ENCODE measurements around the gene CA10. TPM values are rescaled to one million over a fixed set of nuclear protein-coding genes. Genes with fewer than 3 reads are reported as not detected.

CA10 gene
- total RNA-seq, 2 experiments from 2014 or later: not detected

DNA sequence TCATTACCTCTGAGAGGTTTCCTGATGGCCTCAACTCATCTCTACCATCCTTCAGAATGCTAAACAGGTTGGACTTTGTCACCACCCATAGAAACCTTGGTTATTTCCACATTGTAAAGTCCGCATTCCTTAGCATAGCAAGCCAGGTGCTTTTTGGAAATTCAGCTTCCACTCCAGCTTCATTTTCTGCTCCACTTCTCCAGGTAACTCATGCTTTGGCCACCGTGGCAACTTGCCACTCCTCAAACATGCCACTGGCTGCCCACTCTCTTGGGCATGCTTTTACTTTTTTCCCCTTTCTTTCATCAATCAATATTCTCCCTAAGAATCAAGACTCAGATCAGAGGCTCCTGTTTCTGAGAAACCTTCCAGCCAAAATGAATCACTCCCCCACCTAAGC lies 203.3 kb downstream of the CA10 start:
- H3K27ac Mint-ChIP-seq: no peak overlapping the region
- no peak overlapping the region for H3K4me3 Mint-ChIP-seq
- no peaks in the 10 kb centered on the region for H3K9me3 Mint-ChIP-seq (ENCODE audit: insufficient read depth)
- CTCF ChIA-PET: no interaction called here
- no peaks in the 10 kb centered on the region for H3K36me3 Mint-ChIP-seq (ENCODE audit: low read depth)
- ATAC-seq (no peak), DNase-seq (no peak)
- POLR2A ChIA-PET: no interaction called here
- H3K4me1 Mint-ChIP-seq (ENCODE audit: low read depth): no peaks in the 10 kb centered on the region
- H3K27me3 Mint-ChIP-seq (ENCODE audit: low read depth): no peaks in the 10 kb centered on the region

- H3K27me3 Mint-ChIP-seq (ENCODE audit: low read depth): no peaks in the 10 kb centered on the region
- H3K4me1 Mint-ChIP-seq (ENCODE audit: low read depth): no peaks in the 10 kb centered on the region
- ATAC-seq (no peak), DNase-seq (no peak)
- no peak overlapping the region for H3K4me3 Mint-ChIP-seq
- ChIA-PET POLR2A (no interaction called here), CTCF (no interaction called here)
- no peak overlapping the region for H3K27ac Mint-ChIP-seq
- no peaks in the 10 kb centered on the region for H3K9me3 Mint-ChIP-seq (ENCODE audit: insufficient read depth)
- no peaks in the 10 kb centered on the region for H3K36me3 Mint-ChIP-seq (ENCODE audit: low read depth)
Observed at GRCh38 chr17:51954232-51954765, 204.2 kb downstream of the CA10 start.

- Mint-ChIP-seq H3K4me1 (ENCODE audit: low read depth) (no peaks in the 10 kb centered on the region), H3K27ac (no peak overlapping the region), H3K36me3 (ENCODE audit: low read depth) (no peaks in the 10 kb centered on the region), H3K4me3 (no peak overlapping the region), H3K27me3 (ENCODE audit: low read depth) (no peaks in the 10 kb centered on the region), H3K9me3 (ENCODE audit: insufficient read depth) (no peaks in the 10 kb centered on the region)
- no peak for ATAC-seq
- DNase-seq: no peak
- POLR2A ChIA-PET: no interaction called here
- CTCF ChIA-PET: no interaction called here
Observed at GRCh38 chr17:51951741-51952140, 206.8 kb downstream of the CA10 start.

DNA sequence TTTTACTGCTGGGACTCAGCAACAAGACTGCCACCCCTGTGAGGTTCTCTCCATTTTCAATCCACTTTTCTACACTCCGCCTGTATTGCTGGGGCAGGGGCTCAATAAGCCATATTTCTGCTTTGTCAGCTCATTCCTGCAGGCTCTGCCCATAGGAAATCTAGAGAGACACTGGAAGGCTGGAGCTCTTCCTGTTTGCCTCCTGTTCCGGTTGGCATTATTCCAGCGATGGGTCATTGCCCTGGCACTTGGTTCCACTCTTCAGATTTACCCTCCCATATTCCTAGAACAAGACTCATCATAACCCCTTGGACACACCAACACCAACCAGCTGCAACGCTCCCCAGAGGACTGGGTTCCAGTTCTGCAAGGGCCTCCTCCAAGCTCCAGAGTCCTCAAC lies 210.4 kb downstream of the CA10 start:
- Mint-ChIP-seq H3K9me3 (ENCODE audit: insufficient read depth) (no peaks in the 10 kb centered on the region), H3K36me3 (ENCODE audit: low read depth) (no peaks in the 10 kb centered on the region), H3K4me3 (no peak overlapping the region), H3K27ac (no peak overlapping the region), H3K27me3 (ENCODE audit: low read depth) (no peaks in the 10 kb centered on the region), H3K4me1 (ENCODE audit: low read depth) (no peaks in the 10 kb centered on the region)
- DNase-seq: no peak
- ChIA-PET POLR2A (no interaction called here), CTCF (no interaction called here)
- ATAC-seq: no peak

GRCh38 chr17:51947160-51947735 lies 211.3 kb downstream of the CA10 start:
- ChIA-PET CTCF (no interaction called here), POLR2A (no interaction called here)
- Mint-ChIP-seq H3K9me3 (ENCODE audit: insufficient read depth) (no peaks in the 10 kb centered on the region), H3K27me3 (ENCODE audit: low read depth) (no peaks in the 10 kb centered on the region), H3K27ac (no peak overlapping the region), H3K4me1 (ENCODE audit: low read depth) (no peaks in the 10 kb centered on the region), H3K4me3 (no peak overlapping the region), H3K36me3 (ENCODE audit: low read depth) (no peaks in the 10 kb centered on the region)
- ATAC-seq: no peak
- no peak for DNase-seq

DNA sequence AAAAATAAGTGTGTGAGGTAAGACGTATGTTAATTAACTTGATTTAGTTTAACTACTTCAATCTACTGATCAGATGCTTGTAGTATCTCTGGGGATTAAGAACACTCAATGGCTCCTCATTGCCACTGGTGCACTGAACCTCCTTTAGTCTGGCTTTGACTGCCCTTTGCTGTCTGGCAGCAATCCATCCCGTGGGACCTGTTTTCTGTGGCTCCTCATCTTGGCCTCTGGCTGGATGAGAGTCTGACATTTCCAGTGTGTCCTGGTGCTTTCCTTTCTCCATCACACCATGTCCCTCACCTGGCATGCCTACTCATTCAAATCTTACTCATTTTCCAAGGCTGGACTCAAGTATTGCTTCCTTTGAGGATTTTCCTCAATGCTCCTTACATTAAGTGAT lies 212.2 kb downstream of the CA10 start:
- Mint-ChIP-seq H3K27me3 (ENCODE audit: low read depth) (no peaks in the 10 kb centered on the region), H3K4me1 (ENCODE audit: low read depth) (no peaks in the 10 kb centered on the region), H3K9me3 (ENCODE audit: insufficient read depth) (no peaks in the 10 kb centered on the region), H3K36me3 (ENCODE audit: low read depth) (no peaks in the 10 kb centered on the region), H3K4me3 (no peak overlapping the region), H3K27ac (no peak overlapping the region)
- DNase-seq: no peak
- POLR2A ChIA-PET: no interaction called here
- CTCF ChIA-PET: no interaction called here
- no peak for ATAC-seq

DNA sequence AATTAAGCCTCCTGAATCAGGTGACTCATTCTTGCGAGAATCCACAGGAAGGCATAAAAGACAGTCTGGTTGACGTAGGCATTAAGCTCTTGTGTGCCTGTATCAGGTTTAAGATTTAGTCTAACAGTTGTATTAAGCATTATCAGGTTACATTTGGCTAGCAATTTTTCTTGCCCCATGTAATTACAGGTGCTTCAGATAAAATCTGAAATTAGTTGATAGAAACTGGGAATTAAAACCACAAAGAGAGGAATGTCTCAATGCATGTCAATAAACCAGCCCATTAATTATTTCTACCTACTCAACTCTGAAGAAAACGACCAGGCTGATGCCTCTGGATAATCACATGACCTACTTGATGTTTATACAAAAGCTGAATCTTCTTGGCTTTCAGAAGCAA lies 217.2 kb downstream of the CA10 start:
- DNase-seq: no peak
- no peak for ATAC-seq
- Mint-ChIP-seq H3K4me1 (ENCODE audit: low read depth) (no peaks in the 10 kb centered on the region), H3K4me3 (no peak overlapping the region), H3K36me3 (ENCODE audit: low read depth) (no peaks in the 10 kb centered on the region), H3K27me3 (ENCODE audit: low read depth) (no peaks in the 10 kb centered on the region), H3K9me3 (ENCODE audit: insufficient read depth) (no peaks in the 10 kb centered on the region), H3K27ac (no peak overlapping the region)
- POLR2A ChIA-PET: no interaction called here
- CTCF ChIA-PET: no interaction called here

- DNase-seq (no peak), ATAC-seq (no peak)
- no peak overlapping the region for H3K4me3 Mint-ChIP-seq
- H3K4me1 Mint-ChIP-seq (ENCODE audit: low read depth): no peaks in the 10 kb centered on the region
- ChIA-PET CTCF (no interaction called here), POLR2A (no interaction called here)
- H3K27ac Mint-ChIP-seq: no peak overlapping the region
- no peaks in the 10 kb centered on the region for H3K9me3 Mint-ChIP-seq (ENCODE audit: insufficient read depth)
- H3K27me3 Mint-ChIP-seq (ENCODE audit: low read depth): no peaks in the 10 kb centered on the region
- H3K36me3 Mint-ChIP-seq (ENCODE audit: low read depth): no peaks in the 10 kb centered on the region
Observed at GRCh38 chr17:51937264-51937663, 221.2 kb downstream of the CA10 start.

DNA sequence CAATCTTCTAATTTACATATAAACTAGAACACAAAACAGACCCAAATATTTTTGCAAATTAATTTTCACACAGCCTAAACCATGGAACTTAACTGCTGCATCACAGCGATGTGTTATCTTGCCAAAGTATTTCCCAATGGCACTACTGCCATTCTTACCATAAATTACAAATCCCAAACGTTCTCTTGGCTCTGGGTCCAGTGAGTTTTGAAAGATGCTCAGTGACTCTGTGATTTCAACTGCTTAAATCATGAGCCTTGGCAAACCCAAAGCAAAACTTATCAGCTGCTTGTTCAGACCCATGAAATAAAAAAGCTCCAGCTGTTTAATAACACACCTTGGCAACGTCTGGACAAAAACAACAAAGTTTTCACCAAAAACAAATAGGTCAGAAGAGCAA lies 223.0 kb downstream of the CA10 start:
- DNase-seq (no peak), ATAC-seq (no peak)
- Mint-ChIP-seq H3K36me3 (ENCODE audit: low read depth) (no peaks in the 10 kb centered on the region), H3K4me3 (no peak overlapping the region), H3K27ac (no peak overlapping the region), H3K9me3 (ENCODE audit: insufficient read depth) (no peaks in the 10 kb centered on the region), H3K4me1 (ENCODE audit: low read depth) (no peaks in the 10 kb centered on the region), H3K27me3 (ENCODE audit: low read depth) (no peaks in the 10 kb centered on the region)
- ChIA-PET POLR2A (no interaction called here), CTCF (no interaction called here)

GRCh38 chr17:51933647-51934046 lies 224.9 kb downstream of the CA10 start:
- DNase-seq: no peak
- Mint-ChIP-seq H3K9me3 (ENCODE audit: insufficient read depth) (no peaks in the 10 kb centered on the region), H3K4me3 (no peak overlapping the region), H3K27me3 (ENCODE audit: low read depth) (no peaks in the 10 kb centered on the region), H3K4me1 (ENCODE audit: low read depth) (no peaks in the 10 kb centered on the region), H3K27ac (no peak overlapping the region), H3K36me3 (ENCODE audit: low read depth) (no peaks in the 10 kb centered on the region)
- ChIA-PET CTCF (no interaction called here), POLR2A (no interaction called here)
- no peak for ATAC-seq

DNA sequence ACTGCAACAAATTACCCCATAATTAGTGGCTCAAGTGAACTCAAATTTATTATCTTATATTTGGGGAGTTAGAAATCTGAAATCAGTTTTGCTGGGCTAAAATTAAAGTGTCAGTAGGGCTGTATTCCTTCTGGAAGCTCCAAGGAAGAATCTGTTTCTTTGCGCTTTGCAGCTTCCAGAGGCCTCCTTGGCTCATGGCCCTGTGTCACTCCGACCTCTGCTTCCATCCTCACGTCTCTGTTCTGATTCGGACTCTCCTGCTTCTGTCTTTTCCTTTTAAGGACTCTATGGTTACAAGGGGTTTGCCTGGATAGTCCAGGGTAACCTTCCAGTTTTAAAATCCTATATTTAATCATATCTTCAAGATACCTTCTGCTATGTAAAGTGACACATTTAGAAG lies 232.1 kb downstream of the CA10 start:
- DNase-seq: no peak
- Mint-ChIP-seq H3K4me1 (ENCODE audit: low read depth) (no peaks in the 10 kb centered on the region), H3K27ac (no peak overlapping the region), H3K36me3 (ENCODE audit: low read depth) (no peaks in the 10 kb centered on the region), H3K9me3 (ENCODE audit: insufficient read depth) (no peaks in the 10 kb centered on the region), H3K4me3 (no peak overlapping the region), H3K27me3 (ENCODE audit: low read depth) (no peaks in the 10 kb centered on the region)
- ChIA-PET POLR2A (no interaction called here), CTCF (no interaction called here)
- no peak for ATAC-seq

- H3K9me3 Mint-ChIP-seq (ENCODE audit: insufficient read depth): no peaks in the 10 kb centered on the region
- H3K27ac Mint-ChIP-seq: no peak overlapping the region
- no peaks in the 10 kb centered on the region for H3K27me3 Mint-ChIP-seq (ENCODE audit: low read depth)
- ATAC-seq (no peak), DNase-seq (no peak)
- POLR2A ChIA-PET: no interaction called here
- CTCF ChIA-PET: no interaction called here
- H3K36me3 Mint-ChIP-seq (ENCODE audit: low read depth): no peaks in the 10 kb centered on the region
- no peak overlapping the region for H3K4me3 Mint-ChIP-seq
- no peaks in the 10 kb centered on the region for H3K4me1 Mint-ChIP-seq (ENCODE audit: low read depth)
Observed at GRCh38 chr17:51921500-51921899, 237.0 kb downstream of the CA10 start.

DNA sequence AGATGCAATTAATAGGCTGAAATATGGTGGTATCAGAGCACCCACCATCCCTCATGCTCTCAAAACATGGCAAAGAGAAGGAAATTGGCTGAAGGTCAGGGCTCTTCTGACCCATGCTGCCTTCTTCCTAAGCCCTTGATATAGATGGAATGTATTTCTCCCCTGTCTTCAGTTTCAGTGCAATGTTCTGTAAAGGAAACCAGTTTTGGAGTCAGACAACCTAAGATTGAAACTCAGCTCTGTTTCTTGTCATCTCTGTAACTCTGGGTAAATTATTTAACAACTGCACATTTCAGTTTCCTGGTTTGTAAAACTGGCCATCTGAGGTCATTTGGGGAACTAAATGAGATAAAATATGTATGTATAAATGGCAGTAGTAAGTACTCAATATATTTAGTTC lies 243.9 kb downstream of the CA10 start:
- no peaks in the 10 kb centered on the region for H3K4me1 Mint-ChIP-seq (ENCODE audit: low read depth)
- no peak for ATAC-seq
- no peaks in the 10 kb centered on the region for H3K27me3 Mint-ChIP-seq (ENCODE audit: low read depth)
- DNase-seq: no peak
- H3K9me3 Mint-ChIP-seq (ENCODE audit: insufficient read depth): no peaks in the 10 kb centered on the region
- no peak overlapping the region for H3K4me3 Mint-ChIP-seq
- H3K36me3 Mint-ChIP-seq (ENCODE audit: low read depth): no peaks in the 10 kb centered on the region
- ChIA-PET POLR2A (no interaction called here), CTCF (no interaction called here)
- H3K27ac Mint-ChIP-seq: no peak overlapping the region
